Measurements from ENCODE around the gene ATP10A. TPM values are rescaled to one million over a fixed set of nuclear protein-coding genes. Genes with fewer than 3 reads are reported as not detected.

The ATP10A gene
- total and polyA plus RNA-seq, 9 of the 15 experiments (the other 6 are each of a cell fraction or from before 2014, with no cell fraction given): 0.09 TPM; not detected in 8

- no TSS peak for BruUV-seq (replicated peaks)
- in situ Hi-C loops (cut with MboI) (no loop called here), intact Hi-C loops (cut with micrococcal nuclease) (no loop called here)
- DNase-seq (ENCODE audit: extremely low read depth in 1 of 4, low spot score in 3 of 4) (no peak), FAIRE-seq (no peak), ATAC-seq (no peak)
- Histone ChIP-seq H3K4me3 (no peak overlapping the region), H3K27me3 (ENCODE audit: control insufficient read depth in 2 of 2, insufficient read depth in 2 of 2, low read length in 2 of 2) (peaks cover 7 to 53% of the 10 kb centered on the region in 2 experiments; a peak in 4 of 5 replicates), H3K9ac (ENCODE audit: insufficient read depth in 1 of 2, low read depth in 2 of 2, low read length in 2 of 2) (no peak overlapping the region), H3K9me1 (ENCODE audit: control insufficient read depth, insufficient read depth, low read length) (no peaks in the 10 kb centered on the region), H3K79me2 (ENCODE audit: control insufficient read depth, insufficient read depth, low read length) (no peaks in the 10 kb centered on the region), H3K4me1 (replicated peaks in 1 of 2; ENCODE audit: control insufficient read depth in 2 of 2, insufficient read depth in 2 of 2, low read length in 2 of 2) (no peaks in the 10 kb centered on the region), H4K20me1 (replicated peaks; ENCODE audit: control insufficient read depth, insufficient read depth, low read length) (0 out of 2 replicates have a peak, but pooled peaks cover 3% of the 10 kb centered on the region), H3K27ac (ENCODE audit: extremely low read depth, low read depth, low read length) (no peak overlapping the region), H3K9me3 (replicated peaks; ENCODE audit: control insufficient read depth, insufficient read depth, low read depth, low read length) (no peaks in the 10 kb centered on the region), H2AFZ (ENCODE audit: low read depth, low read length) (no peak overlapping the region), H3K36me3 (ENCODE audit: control insufficient read depth, insufficient read depth, low read length) (no peaks in the 10 kb centered on the region), H3K4me2 (ENCODE audit: insufficient read depth, low read length) (no peak overlapping the region)
- CTCF ChIA-PET (ENCODE audit: low intra/inter-chr PET ratio): no interaction called here
- 0% methylated on average over 7 of the region's 8 CpGs for WGBS (ENCODE audit: insufficient coverage, low coverage, missing lambda C conversion rate)
- no peak for TF ChIP-seq ZBTB11 (CRISPR knock-in tag; IDR thresholded peaks at IDR 0.05)
- no peak for TF ChIP-seq DMBX1 (CRISPR knock-in tag; IDR thresholded peaks at IDR 0.05; ENCODE audit: borderline replicate concordance)
- TF ChIP-seq TCF15 (CRISPR knock-in tag; IDR thresholded peaks at IDR 0.05): no peak
- TF ChIP-seq GATA2 (CRISPR knock-in tag; IDR thresholded peaks at IDR 0.05): no peak
- no peak for TF ChIP-seq ATF6 (CRISPR knock-in tag; IDR thresholded peaks at IDR 0.05)
- POLR2A ChIA-PET: no interaction called here
Measured at GRCh38 chr15:25797511-25797935, 65.6 kb downstream of the ATP10A start.
